Neuron (in vitro differentiated cells): ENCODE results near the gene CDH4.

Source experiments
- H2AFZ ChIP-seq: one replicate; pipeline ENCODE4 v1.6.1; 2013; ENCODE audit warnings: low read depth, mild to moderate bottlenecking, inconsistent platforms, low read length, moderate library complexity
- H3K27me3 ChIP-seq: one replicate; pipeline ENCODE4 v1.6.1; 2013; ENCODE audit warnings: low read length; ENCODE audit not compliant: insufficient read depth
- H3K36me3 ChIP-seq: one replicate; pipeline ENCODE4 v1.6.1; 2013; ENCODE audit warnings: low read length; ENCODE audit not compliant: insufficient read depth
- H3K4me1 ChIP-seq: one replicate; pipeline ENCODE4 v1.6.1; 2013; ENCODE audit warnings: low read length; ENCODE audit not compliant: insufficient read depth
- H3K4me3 ChIP-seq: 2 replicates; pipeline ENCODE4 v1.5.1; 2013; ENCODE audit warnings: mild to moderate bottlenecking, low read length, moderate library complexity
- H3K9me3 ChIP-seq: one replicate; pipeline ENCODE4 v1.6.1; 2013; ENCODE audit warnings: low read length

CDH4 gene

GRCh38 chr20:61659246-61659993, 407.4 kb downstream of the CDH4 start:
- Histone ChIP-seq H3K4me3 (no peak overlapping the region), H3K9me3 (peaks cover 2% of the 10 kb centered on the region), H3K36me3 (no peaks in the 10 kb centered on the region), H3K4me1 (peaks cover 6% of the 10 kb centered on the region), H3K27me3 (no peaks in the 10 kb centered on the region), H2AFZ (no peak overlapping the region)

- no peak overlapping the region for H2AFZ ChIP-seq
- no peaks in the 10 kb centered on the region for H3K9me3 ChIP-seq
- H3K4me3 ChIP-seq = no peak overlapping the region
- no peaks in the 10 kb centered on the region for H3K27me3 ChIP-seq
- no peaks in the 10 kb centered on the region for H3K36me3 ChIP-seq
- peaks cover 6% of the 10 kb centered on the region for H3K4me1 ChIP-seq
Observed at GRCh38 chr20:61659994-61660346, 407.9 kb downstream of the CDH4 start.

- H3K4me3 ChIP-seq = no peak overlapping the region
- no peaks in the 10 kb centered on the region for H3K27me3 ChIP-seq
- no peaks in the 10 kb centered on the region for H3K36me3 ChIP-seq
- H2AFZ ChIP-seq = no peak overlapping the region
- H3K9me3 ChIP-seq = peaks cover under 1% of the 10 kb centered on the region
- H3K4me1 ChIP-seq = peaks cover 6% of the 10 kb centered on the region
Observed at GRCh38 chr20:61660559-61660958, 408.5 kb downstream of the CDH4 start.

GRCh38 chr20:61661025-61661424, 409.0 kb downstream of the CDH4 start:
- Histone ChIP-seq H3K9me3 (peaks cover 1% of the 10 kb centered on the region), H2AFZ (no peak overlapping the region), H3K4me1 (peaks cover 6% of the 10 kb centered on the region), H3K4me3 (no peak overlapping the region), H3K36me3 (no peaks in the 10 kb centered on the region), H3K27me3 (no peaks in the 10 kb centered on the region)

- H3K27me3 ChIP-seq = no peaks in the 10 kb centered on the region
- no peaks in the 10 kb centered on the region for H3K36me3 ChIP-seq
- H2AFZ ChIP-seq = no peak overlapping the region
- H3K4me3 ChIP-seq = no peak overlapping the region
- H3K9me3 ChIP-seq = peaks cover 1% of the 10 kb centered on the region
- peaks cover 6% of the 10 kb centered on the region for H3K4me1 ChIP-seq
Observed at GRCh38 chr20:61661583-61661982, 409.5 kb downstream of the CDH4 start.

- Histone ChIP-seq H3K4me3 (no peak overlapping the region), H3K27me3 (no peaks in the 10 kb centered on the region), H2AFZ (no peak overlapping the region), H3K4me1 (peaks cover 6% of the 10 kb centered on the region), H3K9me3 (peaks cover 1% of the 10 kb centered on the region), H3K36me3 (no peaks in the 10 kb centered on the region)
Observed at GRCh38 chr20:61662226-61662967, 410.3 kb downstream of the CDH4 start.

GRCh38 chr20:61662968-61663331, 410.9 kb downstream of the CDH4 start:
- Histone ChIP-seq H3K4me1 (peaks cover 6% of the 10 kb centered on the region), H3K4me3 (no peak overlapping the region), H3K9me3 (peaks cover 1% of the 10 kb centered on the region), H2AFZ (no peak overlapping the region), H3K27me3 (no peaks in the 10 kb centered on the region), H3K36me3 (no peaks in the 10 kb centered on the region)

- Histone ChIP-seq H3K27me3 (no peaks in the 10 kb centered on the region), H2AFZ (no peak overlapping the region), H3K9me3 (peaks cover 1% of the 10 kb centered on the region), H3K36me3 (no peaks in the 10 kb centered on the region), H3K4me1 (peaks cover 6% of the 10 kb centered on the region), H3K4me3 (no peak overlapping the region)
Observed at GRCh38 chr20:61663521-61664425, 411.7 kb downstream of the CDH4 start.

- H2AFZ ChIP-seq = no peak overlapping the region
- peaks cover 1% of the 10 kb centered on the region for H3K9me3 ChIP-seq
- peaks cover 2% of the 10 kb centered on the region for H3K4me1 ChIP-seq
- no peaks in the 10 kb centered on the region for H3K36me3 ChIP-seq
- H3K27me3 ChIP-seq = no peaks in the 10 kb centered on the region
- H3K4me3 ChIP-seq = no peak overlapping the region
Observed at GRCh38 chr20:61664556-61665320, 412.7 kb downstream of the CDH4 start.

- H2AFZ ChIP-seq = no peak overlapping the region
- H3K4me3 ChIP-seq = no peak overlapping the region
- H3K36me3 ChIP-seq = no peaks in the 10 kb centered on the region
- H3K4me1 ChIP-seq = no peaks in the 10 kb centered on the region
- H3K9me3 ChIP-seq = peaks cover 1% of the 10 kb centered on the region
- no peaks in the 10 kb centered on the region for H3K27me3 ChIP-seq
Observed at GRCh38 chr20:61665528-61666470, 413.7 kb downstream of the CDH4 start.

- H3K9me3 ChIP-seq = peaks cover 1% of the 10 kb centered on the region
- no peak overlapping the region for H3K4me3 ChIP-seq
- no peaks in the 10 kb centered on the region for H3K4me1 ChIP-seq
- no peak overlapping the region for H2AFZ ChIP-seq
- no peaks in the 10 kb centered on the region for H3K36me3 ChIP-seq
- H3K27me3 ChIP-seq = no peaks in the 10 kb centered on the region
Observed at GRCh38 chr20:61666471-61666832, 414.4 kb downstream of the CDH4 start.
